ENCODE measurements around the gene MAST4.

The MAST4 gene

GRCh38 chr5:67045816-67046740 is 449.9 kb downstream of the MAST4 start:
- DNase-seq (ENCODE audit: low read depth), result no peak

GRCh38 chr5:67047160-67047559 is 451.0 kb downstream of the MAST4 start:
- DNase-seq (ENCODE audit: low read depth), result no peak

- DNase-seq (ENCODE audit: low read depth), result no peak
Observed at GRCh38 chr5:67047616-67048015, 451.4 kb downstream of the MAST4 start.

- no peak for DNase-seq (ENCODE audit: low read depth)
Observed at GRCh38 chr5:67050125-67050524, 453.9 kb downstream of the MAST4 start.

- no peak for DNase-seq (ENCODE audit: low read depth)
Observed at GRCh38 chr5:67050635-67051034, 454.4 kb downstream of the MAST4 start.

GRCh38 chr5:67051164-67051563 is 455.0 kb downstream of the MAST4 start:
- DNase-seq (ENCODE audit: low read depth), result no peak

GRCh38 chr5:67052034-67052433 is 455.8 kb downstream of the MAST4 start:
- DNase-seq (ENCODE audit: low read depth), result no peak

GRCh38 chr5:67053229-67053628 is 457.0 kb downstream of the MAST4 start:
- no peak for DNase-seq (ENCODE audit: low read depth)

GRCh38 chr5:67058998-67059743 is 463.0 kb downstream of the MAST4 start:
- no peak for DNase-seq (ENCODE audit: low read depth)

GRCh38 chr5:67059744-67060490 is 463.7 kb downstream of the MAST4 start:
- peak; percentile 56 for DNase-seq (ENCODE audit: low read depth)

GRCh38 chr5:67061511-67061910 is 465.3 kb downstream of the MAST4 start:
- DNase-seq (ENCODE audit: low read depth), result no peak

- no peak for DNase-seq (ENCODE audit: low read depth)
Observed at GRCh38 chr5:67063055-67063454, 466.9 kb downstream of the MAST4 start.

GRCh38 chr5:67063791-67064190 is 467.6 kb downstream of the MAST4 start:
- peak; percentile 37 for DNase-seq (ENCODE audit: low read depth)

- no peak for DNase-seq (ENCODE audit: low read depth)
Observed at GRCh38 chr5:67065237-67065636, 469.0 kb downstream of the MAST4 start.

- DNase-seq (ENCODE audit: low read depth), result no peak
Observed at GRCh38 chr5:67065696-67066095, 469.5 kb downstream of the MAST4 start.

GRCh38 chr5:67066815-67067214 is 470.6 kb downstream of the MAST4 start:
- no peak for DNase-seq (ENCODE audit: low read depth)

GRCh38 chr5:67073045-67073680 is 477.0 kb downstream of the MAST4 start:
- DNase-seq (ENCODE audit: low read depth), result no peak

- DNase-seq (ENCODE audit: low read depth), result no peak
Observed at GRCh38 chr5:67077296-67077695, 481.1 kb downstream of the MAST4 start.

- no peak for DNase-seq (ENCODE audit: low read depth)
Observed at GRCh38 chr5:67081261-67081660, 485.1 kb downstream of the MAST4 start.

GRCh38 chr5:67082941-67083340 is 486.7 kb downstream of the MAST4 start:
- DNase-seq (ENCODE audit: low read depth), result no peak

- DNase-seq (ENCODE audit: low read depth), result no peak
Observed at GRCh38 chr5:67085616-67086015, 489.4 kb downstream of the MAST4 start.

GRCh38 chr5:67089200-67089725 is 493.1 kb downstream of the MAST4 start:
- no peak for DNase-seq (ENCODE audit: low read depth)

Data from fibroblast of the conjunctiva (primary cell).